Cerebellar cortex (tissue), 1 donor: ENCODE measurements around the gene RSRC1.
"Not testable (repeated sequence)": the region's sequence is repeated elsewhere in the genome, so short reads cannot be mapped to it uniquely, and the experiment has no call there.

Experiments used
- DNase-seq: peaks from one replicate; pipeline ENCODE4 v3.0.0-alpha.2; 2015; ENCODE audit warnings: low spot score

The RSRC1 gene

GRCh38 chr3:158109804-158110657 is at the start of gene RSRC1:
Gene RSRC1, plus strand, starts transcription at chr3:158110089. Its CDS starts 12,016 bp downstream, at chr3:158122105.
- DNase-seq: peak; percentile 92

GRCh38 chr3:158065574-158065973 is 44.3 kb upstream of the RSRC1 start:
- not testable (repeated sequence) for DNase-seq

GRCh38 chr3:158072790-158073189 is 37.1 kb upstream of the RSRC1 start:
- DNase-seq: no peak

GRCh38 chr3:158074591-158074990 is 35.3 kb upstream of the RSRC1 start:
- DNase-seq: no peak

- DNase-seq: no peak
Observed at GRCh38 chr3:158079599-158079998, 30.3 kb upstream of the RSRC1 start.

GRCh38 chr3:158084651-158085050 is 25.2 kb upstream of the RSRC1 start:
- no peak for DNase-seq

GRCh38 chr3:158085358-158085757 is 24.5 kb upstream of the RSRC1 start:
- DNase-seq: no peak

GRCh38 chr3:158085931-158086330 is 24.0 kb upstream of the RSRC1 start:
- DNase-seq: no peak

- DNase-seq: no peak
Observed at GRCh38 chr3:158086361-158086760, 23.5 kb upstream of the RSRC1 start.

GRCh38 chr3:158086776-158087175 is 23.1 kb upstream of the RSRC1 start:
- no peak for DNase-seq

GRCh38 chr3:158091531-158091930 is 18.4 kb upstream of the RSRC1 start:
- no peak for DNase-seq

- no peak for DNase-seq
Observed at GRCh38 chr3:158093526-158093925, 16.4 kb upstream of the RSRC1 start.

GRCh38 chr3:158094235-158095110 is 15.4 kb upstream of the RSRC1 start:
- no peak for DNase-seq

- no peak for DNase-seq
Observed at GRCh38 chr3:158095111-158095813, 14.6 kb upstream of the RSRC1 start.

GRCh38 chr3:158095814-158096704 is 13.8 kb upstream of the RSRC1 start:
- no peak for DNase-seq

GRCh38 chr3:158097081-158097592 is 12.8 kb upstream of the RSRC1 start:
- DNase-seq: no peak

GRCh38 chr3:158097593-158098308 is 12.1 kb upstream of the RSRC1 start:
- DNase-seq: no peak

- no peak for DNase-seq
Observed at GRCh38 chr3:158098309-158098639, 11.6 kb upstream of the RSRC1 start.

- DNase-seq: no peak
Observed at GRCh38 chr3:158098834-158099424, 11.0 kb upstream of the RSRC1 start.

GRCh38 chr3:158100681-158101080 is 9.2 kb upstream of the RSRC1 start:
- DNase-seq: no peak
